GM10266 (cell line): Measurements from ENCODE around the gene FBN3.

Experiments
- DNase-seq: peaks from one replicate; pipeline ENCODE4 v3.0.0; 2012; ENCODE audit errors: extremely low spot score
- TF ChIP-seq, protein P1 (sequence below): IDR thresholded peaks from 2 replicates; pipeline ENCODE4 v1.5.1; 2012; ENCODE audit warnings: mild to moderate bottlenecking, low read depth; ENCODE audit not compliant: control insufficient read depth, insufficient read depth; ENCODE audit errors: missing control alignments

The FBN3 gene

DNA sequence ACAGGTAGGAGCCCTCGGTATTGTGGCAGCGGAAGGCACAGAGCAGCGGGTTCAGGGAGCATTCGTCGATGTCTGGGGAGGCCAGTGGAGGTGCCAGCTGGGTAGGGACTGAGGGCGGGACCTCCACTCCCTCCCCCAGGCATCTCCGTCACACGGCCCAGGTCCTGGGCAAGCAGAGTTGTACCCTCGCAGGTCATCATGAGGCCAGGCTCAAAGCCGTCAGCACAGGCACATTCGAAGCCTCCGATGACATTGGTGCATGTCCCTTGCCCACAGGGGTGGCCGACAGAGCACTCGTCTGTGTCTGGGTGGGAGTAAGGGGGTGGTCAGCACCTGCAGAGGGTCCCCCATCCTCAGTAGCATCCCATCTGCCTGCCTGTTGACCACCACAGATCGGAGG is 61.5 kb downstream of the FBN3 start:
- DNase-seq, result no peak
- TF ChIP-seq, protein P1, sequence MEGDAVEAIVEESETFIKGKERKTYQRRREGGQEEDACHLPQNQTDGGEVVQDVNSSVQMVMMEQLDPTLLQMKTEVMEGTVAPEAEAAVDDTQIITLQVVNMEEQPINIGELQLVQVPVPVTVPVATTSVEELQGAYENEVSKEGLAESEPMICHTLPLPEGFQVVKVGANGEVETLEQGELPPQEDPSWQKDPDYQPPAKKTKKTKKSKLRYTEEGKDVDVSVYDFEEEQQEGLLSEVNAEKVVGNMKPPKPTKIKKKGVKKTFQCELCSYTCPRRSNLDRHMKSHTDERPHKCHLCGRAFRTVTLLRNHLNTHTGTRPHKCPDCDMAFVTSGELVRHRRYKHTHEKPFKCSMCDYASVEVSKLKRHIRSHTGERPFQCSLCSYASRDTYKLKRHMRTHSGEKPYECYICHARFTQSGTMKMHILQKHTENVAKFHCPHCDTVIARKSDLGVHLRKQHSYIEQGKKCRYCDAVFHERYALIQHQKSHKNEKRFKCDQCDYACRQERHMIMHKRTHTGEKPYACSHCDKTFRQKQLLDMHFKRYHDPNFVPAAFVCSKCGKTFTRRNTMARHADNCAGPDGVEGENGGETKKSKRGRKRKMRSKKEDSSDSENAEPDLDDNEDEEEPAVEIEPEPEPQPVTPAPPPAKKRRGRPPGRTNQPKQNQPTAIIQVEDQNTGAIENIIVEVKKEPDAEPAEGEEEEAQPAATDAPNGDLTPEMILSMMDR, result no peak

- no peak for DNase-seq
- TF ChIP-seq, protein P1, result no peak
Observed at GRCh38 chr19:8086849-8087248, 62.5 kb downstream of the FBN3 start.

DNA sequence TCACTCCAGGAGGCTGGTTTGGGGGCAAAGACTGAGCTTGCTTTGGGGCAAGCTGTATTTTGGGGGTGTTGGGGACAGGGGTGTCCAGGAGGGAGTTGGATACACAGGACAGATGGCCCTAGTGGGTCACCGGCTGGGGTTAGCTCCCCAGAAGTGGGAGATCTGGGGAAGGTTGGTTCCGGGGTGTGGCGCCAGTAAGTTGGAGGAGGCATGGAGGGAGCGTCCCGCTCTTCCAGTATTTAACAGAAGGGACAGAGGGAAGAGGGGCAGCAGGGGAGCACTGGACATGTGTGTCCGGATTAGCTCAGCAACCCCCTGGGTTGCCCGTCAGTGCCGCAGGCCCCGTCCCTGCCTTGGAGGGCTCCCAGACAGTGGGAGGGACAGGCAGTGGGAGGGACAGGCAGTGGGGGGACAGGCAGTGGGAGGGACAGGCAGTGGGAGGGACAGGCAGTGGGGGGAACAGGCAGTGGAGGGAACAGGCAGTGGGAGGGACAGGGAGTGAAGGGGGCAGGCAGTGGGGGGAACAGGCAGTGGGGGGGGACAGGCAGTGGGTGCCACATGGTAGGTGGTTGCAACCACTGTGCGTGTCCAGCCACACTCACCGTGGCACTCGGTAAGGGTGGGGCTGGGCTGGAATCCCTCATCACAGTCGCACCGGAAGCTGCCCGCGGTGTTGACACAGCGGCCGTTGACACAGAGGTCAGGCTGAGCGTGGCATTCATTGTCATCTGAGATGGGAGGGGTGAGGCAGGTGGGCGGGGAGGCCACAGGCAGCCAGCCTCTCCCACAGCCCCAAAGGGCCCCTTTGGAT is 63.6 kb downstream of the FBN3 start:
- no peak for DNase-seq
- TF ChIP-seq, protein P1, result no peak

DNA sequence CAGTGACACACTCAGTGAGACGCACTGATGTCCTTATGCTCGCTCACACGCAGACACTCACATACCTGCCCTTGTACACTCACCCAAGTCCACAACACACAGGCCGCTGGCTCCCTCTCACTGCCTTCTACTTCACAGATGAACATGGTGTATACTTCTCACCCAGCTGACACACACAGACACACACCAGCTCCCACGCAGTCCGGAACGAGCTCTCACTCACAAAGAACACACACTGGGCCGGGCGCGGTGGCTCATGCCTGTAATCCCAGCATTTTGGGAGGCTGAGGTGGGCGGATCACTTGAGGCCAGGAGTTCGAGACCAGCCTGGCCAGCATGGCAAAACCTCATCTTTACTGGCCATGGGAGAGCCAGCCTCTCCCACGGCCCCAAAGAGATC is 65.2 kb downstream of the FBN3 start:
- DNase-seq, result no peak
- TF ChIP-seq, protein P1, result no peak

DNA sequence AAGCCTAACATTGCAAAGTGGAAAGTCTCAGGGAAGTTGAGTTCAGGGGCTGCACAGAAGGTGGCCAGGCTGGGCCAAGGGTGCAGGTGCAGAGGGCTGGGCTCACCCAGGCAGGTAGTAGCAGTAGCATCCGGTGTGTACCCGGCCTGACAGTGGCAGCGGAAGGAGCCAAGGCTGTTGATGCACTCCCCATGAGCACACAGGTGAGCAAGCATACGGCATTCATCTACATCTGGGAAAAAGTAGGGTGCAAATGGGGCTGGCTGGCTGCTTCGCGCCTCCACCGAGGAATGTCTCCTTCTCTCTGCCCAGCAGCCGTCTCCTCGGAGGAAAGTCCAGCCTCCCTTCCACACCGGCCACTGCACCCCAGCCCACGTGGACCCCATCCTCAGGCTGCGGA is 66.3 kb downstream of the FBN3 start:
- TF ChIP-seq, protein P1, result no peak
- DNase-seq, result no peak

- TF ChIP-seq, protein P1, result no peak
Observed at GRCh38 chr19:8081569-8082550, 67.5 kb downstream of the FBN3 start.

More at GRCh38 chr19:8081569-8082550, 67.5 kb downstream of the FBN3 start:
- no peak for DNase-seq
